Measurements from ENCODE around the gene RTL9.
A peak's percentile ranks its signal among the peaks of the same experiment; 100 is the strongest.
"Not testable (repeated sequence)": the region's sequence is repeated elsewhere in the genome, so short reads cannot be mapped to it uniquely, and the experiment has no call there.

The RTL9 gene

DNA sequence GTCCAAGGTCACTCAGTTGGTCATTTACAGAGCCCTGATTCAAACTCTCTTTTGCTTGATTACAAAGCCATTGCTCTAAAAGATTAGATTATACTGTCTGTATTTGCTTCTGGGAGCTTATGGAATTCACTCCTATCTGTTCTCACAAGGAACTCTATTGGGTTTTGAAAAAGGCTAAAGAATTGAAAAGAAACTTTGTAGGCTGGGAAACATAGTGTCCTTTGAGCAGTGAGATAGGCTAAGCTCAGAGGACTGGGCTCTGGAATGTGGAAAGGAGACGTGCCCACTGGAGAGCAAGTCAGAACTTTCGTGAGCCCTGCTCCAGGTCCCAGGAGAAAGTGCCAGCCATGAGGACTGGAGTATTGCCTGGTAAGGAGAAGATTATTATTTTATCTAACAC is at the start of gene RTL9:
TSS of gene RTL9 (plus strand) at position 301 of the 400 bp plus-strand sequence. CDS start 91,770 bp downstream, outside the sequence.
- DNase-seq (ENCODE audit: low read depth in 2 of 2): no peak

DNA sequence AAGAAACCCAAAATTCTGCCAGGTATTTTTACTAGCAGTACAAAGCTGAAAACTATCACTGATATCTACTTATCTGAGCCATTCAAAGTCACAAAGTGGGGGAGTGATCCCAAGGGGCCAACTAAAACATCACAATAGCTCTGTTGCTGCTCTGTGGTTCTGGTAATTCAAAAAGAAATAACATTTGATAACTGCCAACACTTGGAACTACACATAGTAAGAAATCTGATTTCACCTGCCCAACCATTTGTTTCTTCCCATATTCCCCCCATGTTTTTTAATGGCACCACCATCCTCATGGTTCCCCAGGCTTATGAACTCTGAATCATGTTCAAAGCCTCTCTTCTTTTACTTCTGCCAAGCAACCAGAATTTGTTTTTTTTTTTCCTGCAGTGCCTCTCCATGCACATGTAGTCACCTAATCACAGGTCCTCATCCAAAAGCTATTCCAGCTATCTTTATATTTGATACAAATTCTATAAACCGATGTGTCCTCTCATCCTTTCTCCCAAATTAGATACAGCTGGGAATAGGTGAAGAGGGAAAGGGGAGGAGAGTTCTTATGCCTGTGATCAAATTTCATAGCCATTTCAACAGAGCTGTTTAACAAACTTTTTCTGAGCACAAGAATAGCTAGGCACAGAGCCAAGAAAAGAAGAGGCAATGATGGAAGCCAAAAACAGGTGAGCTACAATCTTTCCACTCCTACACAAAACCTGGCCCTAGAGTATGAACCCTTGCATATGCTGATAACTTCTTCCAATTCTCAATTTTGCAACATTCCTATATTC is 48.5 kb upstream of the RTL9 start:
- DNase-seq (ENCODE audit: low read depth in 2 of 2): no peak

DNA sequence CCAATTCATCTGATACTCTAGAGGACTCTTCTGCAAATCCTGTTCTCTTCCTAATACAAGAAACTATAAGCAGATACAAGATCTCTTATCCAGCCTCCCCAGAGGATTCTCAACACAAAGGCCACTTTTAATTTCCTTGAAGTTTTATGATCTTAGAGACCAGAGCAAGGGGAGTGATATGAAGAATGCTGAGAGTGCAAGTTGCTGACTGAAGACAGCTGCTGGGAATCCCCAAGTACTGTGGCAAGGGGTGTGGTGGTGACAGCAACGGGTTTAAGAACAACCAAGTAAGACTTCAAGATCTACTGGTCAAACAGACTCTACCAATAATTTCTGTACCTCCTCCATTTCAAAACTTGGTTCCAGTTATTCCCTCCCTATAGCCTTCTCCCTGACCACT is 47.8 kb upstream of the RTL9 start:
- DNase-seq (ENCODE audit: low read depth in 2 of 2): peak in 1 of 2 donors; percentile 8

DNA sequence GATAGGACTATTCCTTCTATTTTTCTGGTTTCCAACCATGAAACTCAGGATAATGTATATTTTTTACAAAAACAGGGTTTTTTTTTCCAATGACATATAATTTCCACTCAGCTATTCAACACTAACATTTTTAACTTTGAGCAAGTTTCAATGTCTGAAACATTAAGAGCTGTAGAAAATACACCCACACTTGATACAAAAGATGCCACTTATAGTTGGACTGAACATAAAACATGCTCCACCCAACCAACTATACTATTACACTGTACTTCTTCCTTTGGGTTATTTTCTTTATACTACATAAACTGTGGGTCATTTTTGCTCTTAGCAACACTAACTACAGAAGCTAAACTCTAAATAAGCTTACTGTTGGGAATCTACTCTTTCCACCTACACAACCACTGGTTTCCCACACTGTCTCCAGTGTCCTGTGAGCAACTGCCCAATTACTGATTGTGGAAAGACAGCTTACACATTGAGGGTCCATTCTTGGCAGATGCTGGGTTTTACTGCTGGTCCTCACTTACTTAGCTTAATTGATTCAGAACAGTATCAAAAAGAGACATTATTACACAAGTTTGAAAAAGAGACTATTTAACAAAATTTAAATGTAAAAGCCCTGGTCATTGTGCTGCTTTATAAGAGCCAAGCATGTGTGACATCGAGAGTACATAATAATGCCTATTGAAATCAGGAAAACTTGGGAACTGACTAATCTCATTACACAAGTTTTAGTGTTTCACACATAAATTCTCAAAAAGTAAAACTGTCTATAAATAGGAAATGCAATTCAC is 47.0 kb upstream of the RTL9 start:
- no peak for DNase-seq (ENCODE audit: low read depth in 2 of 2)

DNA sequence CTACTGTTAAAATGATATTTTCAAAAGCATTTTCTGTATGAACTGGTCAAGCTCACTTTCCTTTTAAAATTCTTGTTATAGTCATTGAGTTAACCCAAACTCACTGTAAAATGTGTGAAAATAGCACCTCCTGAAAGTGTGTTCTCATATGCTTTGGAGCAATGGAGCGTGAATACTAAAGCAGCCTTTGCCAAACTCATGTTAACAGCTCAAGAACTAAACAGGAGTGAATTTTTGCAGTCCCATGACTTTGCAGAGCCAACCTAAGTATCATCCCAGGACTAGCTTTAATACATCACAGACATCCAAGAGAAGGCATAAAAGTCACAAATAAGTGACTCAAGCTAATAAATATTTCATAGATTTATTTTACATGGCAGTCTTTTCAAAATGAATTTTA is 43.1 kb upstream of the RTL9 start:
- no peak for DNase-seq (ENCODE audit: low read depth in 2 of 2)

DNA sequence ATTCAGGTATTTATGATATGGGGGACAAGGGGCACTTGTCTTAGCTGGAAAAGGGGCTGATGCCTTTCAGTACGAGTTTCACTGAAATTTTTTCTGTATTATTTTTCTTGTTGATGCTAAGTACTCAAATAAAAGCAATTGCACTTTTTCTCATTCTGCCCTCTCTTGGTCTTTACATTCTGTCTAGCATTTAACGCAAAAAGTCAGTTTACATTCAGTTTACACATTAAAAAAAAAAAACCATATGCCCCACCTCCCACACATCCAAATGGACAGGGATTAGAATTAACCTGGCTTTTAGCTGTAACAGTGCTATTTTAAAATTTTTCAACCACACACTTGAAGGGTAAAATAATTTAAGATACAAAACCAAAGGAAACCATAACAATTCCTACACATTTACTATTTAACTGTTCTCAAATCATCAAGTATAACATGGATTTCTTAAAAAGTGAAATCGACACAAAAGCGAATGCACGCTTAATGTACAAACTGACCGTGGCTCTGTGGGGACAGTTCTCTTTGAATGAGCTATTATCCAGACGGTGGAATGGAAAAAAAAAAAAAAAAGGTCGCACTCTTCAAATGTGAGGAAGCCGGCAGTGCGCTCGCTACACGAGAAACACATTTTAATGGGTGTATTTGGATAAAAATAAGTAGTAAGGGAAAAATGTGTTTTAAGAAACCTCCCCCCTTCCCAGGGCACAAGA is 42.1 kb upstream of the RTL9 start:
- DNase-seq (ENCODE audit: low read depth in 2 of 2): no peak

DNA sequence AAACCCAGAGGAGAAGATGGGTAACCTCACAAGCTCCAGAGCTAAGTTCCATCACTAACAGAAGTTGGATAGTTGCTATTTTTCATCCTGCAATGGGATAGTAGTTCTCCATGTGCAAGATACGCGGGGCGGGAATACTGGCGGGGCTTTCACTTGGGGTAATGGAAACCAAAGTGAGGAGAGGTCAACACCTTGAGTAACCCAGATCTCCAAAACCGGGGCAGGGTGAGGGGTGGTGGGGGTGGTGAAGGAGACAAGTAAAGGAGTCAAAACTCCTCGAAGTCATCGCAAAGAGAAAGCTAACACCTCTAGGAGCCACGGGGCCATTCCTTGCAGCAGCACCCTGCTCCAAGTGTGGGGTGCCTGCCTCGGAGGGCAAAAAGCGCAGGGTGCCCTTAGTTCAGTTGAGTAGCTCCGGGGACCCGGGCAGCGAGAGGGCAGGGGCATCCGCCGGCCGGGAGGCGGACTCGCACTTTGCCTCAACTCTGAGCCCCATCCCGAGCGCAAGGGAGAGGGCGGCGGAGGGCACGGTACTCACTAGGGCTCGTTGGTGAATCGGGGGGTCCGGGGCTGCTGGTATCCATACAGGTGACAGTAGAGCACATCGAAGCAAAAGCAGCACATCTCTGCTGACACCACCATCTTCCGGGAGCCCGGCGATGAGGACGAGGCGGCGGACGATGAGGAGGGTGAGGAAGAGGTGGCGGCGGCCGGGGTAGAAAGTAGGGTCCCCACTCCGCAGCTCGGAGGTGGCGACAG is 41.4 kb upstream of the RTL9 start:
- DNase-seq (ENCODE audit: low read depth in 2 of 2): peak; percentile 8 to 18

DNA sequence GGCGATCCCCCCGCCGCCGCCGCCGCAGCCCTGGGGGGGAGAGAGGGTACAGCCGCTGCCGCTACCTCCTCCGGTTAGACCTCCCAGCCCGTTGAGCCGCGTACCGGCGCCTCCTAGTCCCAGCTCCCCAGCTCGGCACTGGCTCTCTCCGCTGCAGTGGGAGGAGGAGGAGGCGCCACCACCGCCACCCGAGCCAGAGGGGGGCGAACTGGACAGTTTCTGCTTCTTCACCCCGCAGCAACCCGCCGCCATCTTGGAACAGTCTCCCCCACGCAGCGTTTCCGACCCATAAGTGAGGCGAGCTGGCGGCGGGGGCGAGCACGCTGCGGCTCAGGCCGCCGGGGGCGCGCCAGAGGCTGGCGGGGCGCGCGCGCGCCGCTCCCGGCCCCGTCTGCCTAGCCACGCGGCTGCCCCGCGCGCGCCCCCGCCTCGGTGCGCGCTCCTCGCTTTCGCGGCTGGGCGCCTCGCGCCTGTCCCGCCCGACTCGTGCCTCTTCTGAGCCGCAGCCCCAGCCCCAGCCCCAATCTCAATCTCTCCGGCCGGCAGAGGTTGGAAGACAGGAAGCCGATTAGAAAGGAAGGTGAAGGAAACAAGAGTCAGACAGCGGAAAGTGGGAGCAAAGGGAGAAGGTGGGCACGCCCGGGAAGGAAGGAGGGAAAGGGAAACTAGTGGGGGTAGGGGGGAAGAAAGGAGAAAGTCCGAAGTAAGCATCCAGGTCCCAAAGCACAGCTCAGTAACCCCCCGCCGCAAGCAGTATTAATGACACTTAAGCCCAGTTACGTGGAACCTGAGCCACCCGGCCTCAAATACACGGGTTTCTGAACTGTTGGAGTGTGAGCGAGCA is 40.6 kb upstream of the RTL9 start, which contains the start of gene AMMECR1:
TSS of gene AMMECR1 (minus strand) at position 266 of the 844 bp plus-strand sequence. CDS start at position 252, 14 bp downstream.
- peak; percentile 63 to 67 for DNase-seq (ENCODE audit: low read depth in 2 of 2)

DNA sequence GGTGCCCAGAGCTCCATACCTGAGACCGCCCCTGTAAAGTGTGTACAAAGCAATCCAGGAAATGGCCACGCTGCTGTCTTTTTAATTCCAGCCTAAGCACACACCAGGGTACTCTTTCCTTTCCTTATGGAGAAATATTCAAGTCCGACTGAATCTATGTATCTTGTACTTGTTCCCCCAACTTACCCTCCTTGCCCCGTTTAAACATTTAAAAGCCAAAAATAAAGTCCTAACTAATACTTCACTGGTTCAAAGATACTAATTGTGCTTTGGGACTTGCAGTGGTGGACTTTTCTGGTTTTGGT is 40.0 kb upstream of the RTL9 start:
- DNase-seq (ENCODE audit: low read depth in 2 of 2): no peak

DNA sequence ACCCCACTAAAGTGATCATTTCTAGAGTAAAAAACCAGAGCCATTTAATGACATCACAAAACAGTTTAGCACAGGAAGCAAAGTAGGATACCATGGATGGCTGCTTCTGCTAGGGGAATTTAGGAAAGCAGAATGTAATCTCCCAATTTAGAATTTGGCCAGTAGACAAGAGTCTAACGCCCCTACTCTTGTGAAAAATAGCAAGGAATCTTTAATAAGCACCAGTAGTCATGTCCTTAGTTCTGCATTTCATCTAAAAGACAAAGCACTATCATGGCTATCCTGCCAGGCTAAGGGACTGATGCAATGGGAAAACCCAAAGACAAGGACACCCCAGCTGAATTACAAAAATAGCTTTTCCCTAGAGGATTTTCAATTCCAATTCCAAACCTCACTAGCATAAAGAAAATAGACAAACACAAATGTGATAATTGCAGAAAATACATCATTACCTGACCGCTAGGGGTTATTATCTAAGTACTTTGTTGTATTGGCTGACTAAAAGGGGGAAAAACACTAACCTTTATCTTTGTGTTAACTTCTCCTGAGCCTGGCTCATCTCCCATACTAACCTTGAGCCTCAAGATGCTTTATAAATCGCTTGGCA is 38.2 kb upstream of the RTL9 start:
- DNase-seq (ENCODE audit: low read depth in 2 of 2): no peak

DNA sequence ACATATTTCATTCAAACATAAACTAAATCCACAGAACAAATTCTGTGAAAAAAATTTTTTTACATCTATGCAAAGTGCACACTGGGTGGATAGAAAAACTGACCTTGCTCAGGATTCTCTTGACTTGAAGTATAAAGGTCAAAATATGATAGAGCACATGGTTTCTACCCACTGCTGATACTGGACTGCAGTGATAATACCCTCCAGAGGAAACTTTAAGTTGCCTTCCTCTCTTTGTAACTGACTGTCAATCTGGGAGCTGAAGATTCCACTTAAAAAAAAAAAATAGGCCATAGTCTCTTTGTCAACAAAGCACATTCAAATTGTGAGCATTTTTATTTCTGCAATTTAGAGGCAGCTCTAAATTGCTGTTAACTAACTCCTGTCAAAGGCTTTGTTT is 37.6 kb upstream of the RTL9 start:
- DNase-seq (ENCODE audit: low read depth in 2 of 2): no peak

DNA sequence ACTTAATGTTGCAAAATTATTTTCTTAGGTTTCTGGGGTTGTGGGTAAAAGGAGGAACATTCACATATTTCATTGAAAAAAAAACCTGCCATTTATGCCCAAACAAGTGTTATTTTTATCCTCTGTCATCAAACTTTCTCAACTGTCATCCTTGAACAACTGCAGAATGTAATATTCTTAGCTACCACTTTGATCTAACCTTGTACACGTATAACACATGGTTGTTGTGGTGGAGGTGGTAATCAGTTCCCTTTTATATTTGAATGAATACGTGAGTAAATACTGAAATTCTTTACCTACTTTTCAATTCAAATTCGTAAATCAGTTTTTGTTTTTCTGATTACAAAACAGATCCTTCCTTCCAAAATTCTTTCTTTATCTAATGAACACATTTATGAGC is 37.0 kb upstream of the RTL9 start:
- DNase-seq (ENCODE audit: low read depth in 2 of 2): no peak

DNA sequence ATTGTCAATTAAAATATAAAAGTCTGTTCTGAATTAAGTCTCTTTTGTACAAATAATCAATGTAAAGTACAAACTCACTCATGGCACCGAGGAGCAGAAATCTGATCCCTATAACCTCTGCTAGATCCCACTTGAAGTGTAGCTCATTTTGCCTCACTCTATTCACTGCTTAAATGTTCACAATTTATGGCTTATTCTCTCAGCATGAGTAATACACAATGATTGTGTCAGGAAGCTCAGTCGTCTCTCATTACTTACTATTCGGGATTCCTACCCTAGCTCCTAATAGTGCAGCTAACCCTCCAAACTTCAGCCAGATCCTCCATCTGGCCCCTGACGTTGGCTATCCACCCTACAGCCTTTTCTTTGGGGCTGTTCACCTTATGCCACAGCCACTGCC is 36.0 kb upstream of the RTL9 start:
- no peak for DNase-seq (ENCODE audit: low read depth in 2 of 2)

DNA sequence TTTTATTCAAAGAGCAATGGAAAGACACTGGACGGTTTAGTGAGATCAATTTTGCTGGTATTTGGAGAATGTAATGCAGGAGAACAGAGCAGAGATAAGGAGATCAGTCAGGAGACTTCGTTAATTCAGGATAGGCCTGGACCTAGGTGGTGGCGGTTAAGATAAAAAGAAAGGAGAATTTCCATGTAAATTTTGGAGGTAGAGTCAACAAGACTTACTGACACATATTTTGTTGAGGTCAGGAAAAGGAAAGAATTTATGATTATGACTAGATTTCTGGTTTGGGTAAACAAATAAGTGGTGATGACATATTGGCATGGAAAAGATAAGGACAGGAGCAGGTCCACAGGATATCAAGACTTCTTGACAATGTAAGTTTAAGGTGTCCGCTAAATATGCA is 31.9 kb upstream of the RTL9 start:
- no peak for DNase-seq (ENCODE audit: low read depth in 2 of 2)

DNA sequence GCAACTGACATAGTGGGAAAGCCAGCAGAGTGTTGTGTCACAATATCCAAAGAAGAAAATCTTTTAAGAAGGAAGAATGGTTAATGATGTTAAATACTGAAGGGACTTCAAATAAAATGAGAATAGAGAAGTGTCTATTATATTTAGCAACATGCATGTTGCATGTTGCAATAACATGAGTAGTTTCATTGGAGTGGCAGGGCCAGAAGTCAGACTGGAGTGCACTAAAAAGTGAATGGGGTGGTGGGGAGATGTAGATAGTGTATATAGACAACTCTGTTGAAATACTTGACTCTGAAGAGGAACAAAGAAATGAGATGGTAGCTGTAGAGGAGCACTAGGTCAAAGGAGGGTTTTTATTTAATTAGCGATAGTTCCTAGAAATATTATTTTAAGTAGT is 31.3 kb upstream of the RTL9 start:
- DNase-seq (ENCODE audit: low read depth in 2 of 2): no peak

DNA sequence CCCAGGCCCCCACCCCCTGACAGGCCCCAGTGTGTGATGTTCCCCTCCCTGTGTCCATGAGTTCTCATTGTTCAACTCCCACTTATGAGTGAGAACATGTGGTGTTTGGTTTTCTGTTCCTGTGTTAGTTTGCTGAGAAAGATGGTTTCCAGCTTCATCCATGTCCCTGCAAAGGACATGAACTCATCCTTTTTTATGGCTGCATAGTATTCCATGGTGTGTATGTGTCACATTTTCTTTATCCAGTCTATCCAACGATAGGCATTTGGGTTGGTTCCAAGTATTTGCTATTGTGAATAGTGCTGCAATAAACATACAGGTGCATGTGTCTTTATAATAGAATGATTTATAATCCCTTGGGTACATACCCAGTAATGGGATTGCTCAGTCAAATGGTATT is 30.0 kb upstream of the RTL9 start:
- not testable (repeated sequence) for DNase-seq (ENCODE audit: low read depth in 2 of 2)

DNA sequence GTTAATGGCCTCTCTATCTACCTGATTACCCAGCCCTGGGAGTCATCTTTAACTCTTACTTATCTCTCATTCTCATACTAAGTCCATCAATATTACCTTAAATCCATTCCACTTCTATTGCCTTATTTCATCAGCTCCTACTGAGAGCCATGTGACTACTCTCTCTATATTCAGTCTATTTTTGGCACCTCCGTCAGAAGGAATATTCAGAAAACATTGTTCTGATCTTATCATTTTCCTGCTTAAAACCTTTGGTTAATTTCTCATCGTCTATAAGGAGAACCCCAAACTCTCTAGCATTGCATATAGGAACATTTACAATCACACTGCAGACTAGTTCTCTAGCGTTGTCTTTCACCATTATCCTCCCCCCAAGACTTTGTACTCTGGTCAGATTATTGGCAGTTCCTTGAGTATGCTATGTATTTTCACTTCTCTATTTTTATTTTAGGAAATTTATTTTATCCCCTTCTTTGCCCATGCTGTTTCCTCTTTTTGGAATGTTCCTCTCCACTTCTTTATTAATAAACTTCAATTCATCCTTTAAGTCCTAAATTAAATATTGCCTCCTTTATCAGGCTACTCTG is 27.1 kb upstream of the RTL9 start:
- no peak for DNase-seq (ENCODE audit: low read depth in 2 of 2)

DNA sequence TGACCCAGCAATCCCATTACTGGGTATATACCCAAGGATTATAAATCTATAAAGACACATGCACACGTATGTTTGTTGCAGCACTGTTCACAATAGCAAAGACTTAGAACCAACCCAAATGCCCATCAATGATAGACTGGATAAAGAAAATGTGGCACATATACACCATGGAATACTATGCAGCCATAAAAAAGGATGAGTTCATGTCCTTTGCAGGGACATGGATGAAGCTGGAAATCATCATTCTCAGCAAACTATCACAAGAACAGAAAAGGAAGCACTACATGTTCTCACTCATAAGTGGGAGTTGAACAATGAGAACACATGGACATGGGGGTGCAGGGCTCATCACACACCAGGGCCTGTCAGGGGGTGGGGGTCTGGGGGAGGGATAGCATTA is 25.2 kb upstream of the RTL9 start:
- not testable (repeated sequence) for DNase-seq (ENCODE audit: low read depth in 2 of 2)

DNA sequence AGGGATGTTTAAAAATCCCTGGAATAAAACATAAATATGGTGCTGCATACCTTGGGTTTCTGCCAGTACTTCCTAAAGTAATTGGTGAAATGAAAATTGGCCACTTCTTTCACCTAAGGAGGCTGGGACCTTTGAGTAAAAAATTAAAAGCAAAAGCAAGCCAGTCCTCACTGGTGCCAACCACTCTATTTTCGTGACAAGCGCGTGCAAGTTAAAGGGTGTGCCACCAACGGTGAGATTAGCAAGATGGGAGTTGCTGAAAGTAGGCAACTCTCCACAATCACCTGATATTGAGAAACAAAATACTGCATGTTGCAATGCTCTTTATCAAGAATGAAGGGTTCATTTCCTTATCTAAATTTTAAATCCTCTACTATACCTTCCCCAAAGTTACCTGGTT is 19.7 kb upstream of the RTL9 start:
- no peak for DNase-seq (ENCODE audit: low read depth in 2 of 2)
